GM21528 (cell line): ENCODE data around the gene SSC5D.

ENCODE experiments used
- ATAC-seq: cut with Tn5 transposase; IDR thresholded peaks from one replicate; pipeline ENCODE4 v1.9.1; 2021; ENCODE audit warnings: mild to moderate bottlenecking, moderate library complexity; ENCODE audit not compliant: unreplicated experiment, low FRiP score

SSC5D gene

GRCh38 chr19:55552206-55552605 is 64.0 kb downstream of the SSC5D start:
- no peak for ATAC-seq

- no peak for ATAC-seq
Measured at GRCh38 chr19:55552620-55553019, 64.4 kb downstream of the SSC5D start.

GRCh38 chr19:55553217-55554182 is 65.3 kb downstream of the SSC5D start:
- ATAC-seq, result no peak

DNA sequence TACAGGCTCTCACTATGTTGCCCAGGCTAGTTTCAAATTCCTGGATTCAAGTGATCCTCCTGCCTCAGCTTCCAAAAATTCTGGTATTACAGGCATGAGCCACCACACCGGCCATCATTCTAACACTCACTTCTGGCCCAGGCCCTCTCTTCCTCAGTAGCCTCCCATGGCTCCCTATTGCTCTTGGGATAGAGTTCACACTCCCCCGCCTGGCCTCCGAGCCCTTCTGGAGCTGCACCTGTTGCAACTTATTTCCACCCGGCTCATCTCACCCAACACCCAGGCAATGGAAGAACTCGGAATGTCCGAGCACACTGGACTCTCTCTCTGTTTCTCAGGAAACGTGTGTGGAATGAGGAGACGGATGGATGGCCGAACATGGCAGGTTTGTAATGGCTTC is 66.1 kb downstream of the SSC5D start:
- no peak for ATAC-seq

DNA sequence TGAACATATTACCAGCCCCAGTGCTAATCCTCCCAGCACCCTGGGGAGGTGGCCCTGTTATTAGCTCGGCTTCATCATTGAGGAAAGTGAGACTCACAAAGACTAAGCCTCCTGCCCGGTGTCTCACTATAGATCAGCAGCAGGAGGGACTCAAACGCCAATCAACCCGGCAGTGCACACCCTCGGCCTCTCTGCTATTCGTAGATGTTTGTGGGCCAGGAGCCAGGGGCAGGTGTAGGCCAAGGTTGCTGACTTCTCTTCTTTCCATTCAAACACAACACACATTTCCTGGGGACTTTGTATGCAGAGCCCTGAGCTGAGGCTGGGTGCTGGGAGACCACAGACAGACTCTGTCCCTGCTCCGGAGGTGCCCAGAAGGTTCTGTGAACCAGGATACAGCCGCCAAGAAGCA is 66.5 kb downstream of the SSC5D start:
- ATAC-seq, result no peak

DNA sequence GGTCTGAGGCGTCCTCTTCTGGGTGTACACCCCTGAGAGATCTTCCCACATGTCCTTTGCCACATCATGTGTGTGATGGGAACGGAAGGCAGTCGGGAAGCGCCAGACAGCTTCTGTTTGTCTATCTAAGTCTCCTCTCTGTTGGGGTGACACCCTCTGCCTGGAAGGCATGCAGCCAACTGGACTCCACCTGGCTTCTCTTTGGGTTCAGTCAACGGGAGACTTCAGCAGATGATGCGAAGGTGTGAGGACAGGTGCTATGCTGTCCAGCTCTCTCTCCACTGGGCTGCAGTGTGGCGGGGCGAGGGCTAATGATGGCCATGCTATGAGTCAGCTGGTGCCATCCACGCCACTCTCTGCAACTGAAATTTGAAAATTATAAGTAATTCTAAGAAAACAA is 71.4 kb downstream of the SSC5D start:
- ATAC-seq, result no peak

GRCh38 chr19:55563261-55563690 is 75.0 kb downstream of the SSC5D start:
- ATAC-seq, result no peak

DNA sequence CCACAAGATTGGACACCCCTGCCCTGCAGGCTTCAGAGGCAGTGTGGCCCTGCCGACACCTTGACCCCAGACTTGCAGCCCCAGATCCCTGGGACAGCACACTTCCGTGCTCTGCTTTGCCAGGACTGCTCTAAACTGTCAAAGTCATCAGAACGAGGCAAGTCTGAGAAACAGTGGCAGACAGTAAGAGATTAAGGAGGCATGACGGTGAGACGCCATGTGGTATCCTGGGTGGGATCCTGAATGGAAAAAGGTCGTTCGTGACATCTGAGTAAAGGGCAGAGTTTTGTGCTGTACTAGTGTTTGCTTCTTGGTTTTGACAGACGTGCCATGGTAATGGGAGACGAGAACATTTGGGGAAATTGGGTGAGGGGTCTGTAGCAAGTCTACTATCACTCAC is 78.6 kb downstream of the SSC5D start:
- ATAC-seq, result no peak

DNA sequence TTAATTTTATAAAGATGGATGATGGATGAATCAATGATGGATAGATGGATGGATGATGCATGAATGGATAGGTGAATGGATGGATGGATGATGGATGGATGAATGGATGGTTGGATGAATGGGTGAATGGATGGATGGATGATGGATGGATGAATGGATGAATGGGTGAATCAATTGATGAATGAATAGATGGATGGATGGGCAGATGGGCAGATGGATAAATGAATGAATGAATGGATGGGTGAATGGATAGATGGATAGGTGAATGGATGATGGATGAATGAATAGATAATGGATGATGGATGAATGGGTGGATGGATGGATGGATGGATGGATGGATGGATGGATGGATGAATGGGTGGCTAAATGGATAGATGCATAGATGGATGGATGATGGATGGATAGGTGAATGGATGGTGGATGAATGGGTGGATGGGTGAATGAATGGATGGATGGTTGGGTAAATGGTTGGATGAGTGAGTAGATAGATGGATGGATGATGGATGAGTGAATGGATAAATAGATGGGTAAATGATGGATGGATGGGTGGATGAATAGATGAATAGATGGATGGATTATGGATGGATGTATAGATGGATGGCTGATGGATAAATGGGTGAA is 79.6 kb downstream of the SSC5D start:
- ATAC-seq, result no peak
